Measurements from ENCODE around the gene ANTXR2.

ANTXR2 gene

GRCh38 chr4:79854856-79855502 is 218.1 kb downstream of the ANTXR2 start:
- no peak for DNase-seq

- no peak for DNase-seq
Measured at GRCh38 chr4:79852305-79852730, 220.7 kb downstream of the ANTXR2 start.

- no peak for DNase-seq
Measured at GRCh38 chr4:79851625-79852304, 221.3 kb downstream of the ANTXR2 start.
